Progenitor cell of endocrine pancreas (in vitro differentiated cells): Measurements from ENCODE around the gene ADGRL3. TPM values are rescaled to one million over a fixed set of nuclear protein-coding genes. Genes with fewer than 3 reads are reported as not detected.

ENCODE experiments used
- DNase-seq: peaks from one replicate; pipeline ENCODE4 v3.0.0; 2021; ENCODE audit warnings: low spot score; ENCODE audit not compliant: unreplicated experiment
- H3K27ac Mint-ChIP-seq: 2 replicates; pipeline ENCODE4 v1.8.0; 2021; ENCODE audit warnings: mild to moderate bottlenecking, moderate library complexity, mixed read lengths
- H3K27me3 Mint-ChIP-seq: 2 replicates; pipeline ENCODE4 v1.8.0; 2021; ENCODE audit warnings: mixed read lengths
- H3K36me3 Mint-ChIP-seq: 2 replicates; pipeline ENCODE4 v1.8.0; 2022; ENCODE audit warnings: mixed read lengths; ENCODE audit not compliant: insufficient read depth
- H3K4me1 Mint-ChIP-seq: 2 replicates; pipeline ENCODE4 v1.8.0; 2021; ENCODE audit warnings: low read depth, mixed read lengths
- H3K4me3 Mint-ChIP-seq: 2 replicates; pipeline ENCODE4 v1.8.0; 2021; ENCODE audit warnings: low read depth, mild to moderate bottlenecking, moderate library complexity, mixed read lengths
- H3K9me3 Mint-ChIP-seq: 2 replicates; pipeline ENCODE4 v1.8.0; 2021; ENCODE audit warnings: low read depth, mixed read lengths
- CTCF ChIP-seq: fragments of 200-600 bp; sonication (generic); IDR thresholded peaks from one replicate; pipeline ENCODE4 v1.5.0; 2021; ENCODE audit warnings: antibody characterized with exemption, mild to moderate bottlenecking; ENCODE audit not compliant: unreplicated experiment
- total RNA-seq: library from RNA; stranded (reverse); gene quantifications from 2 replicates; pipeline ENCODE4 v1.2.1, GENCODE V29; 2021

ADGRL3 gene
- total RNA-seq, 1 donor from 2014 or later, result 5.6 TPM

GRCh38 chr4:61309616-61310015, 109.5 kb downstream of the ADGRL3 start:
- Mint-ChIP-seq H3K4me3 (no peak overlapping the region), H3K27ac (no peak overlapping the region), H3K36me3 (no peaks in the 10 kb centered on the region), H3K27me3 (no peaks in the 10 kb centered on the region), H3K9me3 (peaks cover 4% of the 10 kb centered on the region), H3K4me1 (peaks cover under 1% of the 10 kb centered on the region)
- no peak for TF ChIP-seq CTCF
- no peak for DNase-seq

GRCh38 chr4:61312526-61312925, 112.4 kb downstream of the ADGRL3 start:
- DNase-seq, result no peak
- Mint-ChIP-seq H3K27ac (no peak overlapping the region), H3K4me1 (no peaks in the 10 kb centered on the region), H3K9me3 (no peaks in the 10 kb centered on the region), H3K27me3 (no peaks in the 10 kb centered on the region), H3K4me3 (no peak overlapping the region), H3K36me3 (no peaks in the 10 kb centered on the region)
- no peak for TF ChIP-seq CTCF

- no peak overlapping the region for H3K27ac Mint-ChIP-seq
- H3K36me3 Mint-ChIP-seq, result no peaks in the 10 kb centered on the region
- no peaks in the 10 kb centered on the region for H3K27me3 Mint-ChIP-seq
- no peaks in the 10 kb centered on the region for H3K4me1 Mint-ChIP-seq
- TF ChIP-seq CTCF, result no peak
- no peak for DNase-seq
- peaks cover 2% of the 10 kb centered on the region for H3K9me3 Mint-ChIP-seq
- no peak overlapping the region for H3K4me3 Mint-ChIP-seq
Observed at GRCh38 chr4:61318431-61318830, 118.3 kb downstream of the ADGRL3 start.

- Mint-ChIP-seq H3K36me3 (no peaks in the 10 kb centered on the region), H3K9me3 (peaks cover 7% of the 10 kb centered on the region), H3K4me1 (no peaks in the 10 kb centered on the region), H3K4me3 (no peak overlapping the region), H3K27me3 (no peaks in the 10 kb centered on the region), H3K27ac (no peak overlapping the region)
- DNase-seq, result no peak
- TF ChIP-seq CTCF, result no peak
Observed at GRCh38 chr4:61319156-61319555, 119.0 kb downstream of the ADGRL3 start.

GRCh38 chr4:61320154-61320553, 120.0 kb downstream of the ADGRL3 start:
- no peaks in the 10 kb centered on the region for H3K4me1 Mint-ChIP-seq

More at GRCh38 chr4:61320154-61320553, 120.0 kb downstream of the ADGRL3 start:
- H3K36me3 Mint-ChIP-seq, result no peaks in the 10 kb centered on the region
- no peak for DNase-seq
- no peak for TF ChIP-seq CTCF
- H3K27me3 Mint-ChIP-seq, result no peaks in the 10 kb centered on the region
- H3K9me3 Mint-ChIP-seq, result peaks cover 7% of the 10 kb centered on the region
- no peak overlapping the region for H3K4me3 Mint-ChIP-seq
- H3K27ac Mint-ChIP-seq, result no peak overlapping the region
